Epithelial cell of esophagus (primary cell): ENCODE measurements around the gene OSER1.
A peak's percentile ranks its signal among the peaks of the same experiment; 100 is the strongest.

ENCODE experiments used
- DNase-seq: peaks from one replicate; pipeline ENCODE4 v3.0.0; 2010; ENCODE audit warnings: low read depth
- H3K4me3 ChIP-seq: 2 replicates; pipeline ENCODE4 v1.5.1; 2011; ENCODE audit warnings: mild to moderate bottlenecking, low read length, control low read depth
- CTCF ChIP-seq: IDR thresholded peaks from 2 replicates; pipeline ENCODE4 v1.5.1; 2011; ENCODE audit warnings: low read depth, mild to moderate bottlenecking, low read length, control low read depth, inconsistent platforms; ENCODE audit not compliant: insufficient read depth; ENCODE audit errors: missing control alignments

The OSER1 gene

GRCh38 chr20:44157061-44157460 is 53.5 kb downstream of the OSER1 start:
- no peak for DNase-seq
- TF ChIP-seq CTCF, result no peak
- H3K4me3 ChIP-seq, result no peak overlapping the region

- no peak for TF ChIP-seq CTCF
- no peak overlapping the region for H3K4me3 ChIP-seq
- DNase-seq, result peak; percentile 45
Observed at GRCh38 chr20:44154521-44155001, 56.0 kb downstream of the OSER1 start.

- DNase-seq, result no peak
- TF ChIP-seq CTCF, result no peak
- H3K4me3 ChIP-seq, result no peak overlapping the region
Observed at GRCh38 chr20:44153636-44154043, 56.9 kb downstream of the OSER1 start.

GRCh38 chr20:44151621-44152416 is 58.8 kb downstream of the OSER1 start:
- DNase-seq, result peak; percentile 86
- H3K4me3 ChIP-seq, result no peak overlapping the region
- TF ChIP-seq CTCF, result no peak

- no peak for TF ChIP-seq CTCF
- DNase-seq, result no peak
- H3K4me3 ChIP-seq, result no peak overlapping the region
Observed at GRCh38 chr20:44146272-44146671, 64.3 kb downstream of the OSER1 start.
